NCI-H2029 treated with DMSO at 0.1 percent for 48 hours (cell line): ENCODE data around the gene CSNK1A1L.

Experiments used
- DNase-seq: peaks from one replicate; lab custom pipeline; 2025; lab: John Stamatoyannopoulos, UW

The CSNK1A1L gene

GRCh38 chr13:37106642-37107041, 1.2 kb upstream of the CSNK1A1L start:
- no peak for DNase-seq

- no peak for DNase-seq
Observed at GRCh38 chr13:37102896-37103295, 2.6 kb downstream of the CSNK1A1L start.

- no peak for DNase-seq
Observed at GRCh38 chr13:37101201-37101600, 4.3 kb downstream of the CSNK1A1L start.

GRCh38 chr13:37100731-37101130, 4.7 kb downstream of the CSNK1A1L start:
- DNase-seq = no peak

- DNase-seq = no peak
Observed at GRCh38 chr13:37097076-37097475, 8.4 kb downstream of the CSNK1A1L start.

- DNase-seq = no peak
Observed at GRCh38 chr13:37094840-37095239, 10.6 kb downstream of the CSNK1A1L start.

- DNase-seq = no peak
Observed at GRCh38 chr13:37094099-37094498, 11.4 kb downstream of the CSNK1A1L start.

- DNase-seq = no peak
Observed at GRCh38 chr13:37091835-37092234, 13.6 kb downstream of the CSNK1A1L start.

GRCh38 chr13:37090912-37091311, 14.6 kb downstream of the CSNK1A1L start:
- DNase-seq = no peak

GRCh38 chr13:37089495-37089894, 16.0 kb downstream of the CSNK1A1L start:
- no peak for DNase-seq

- DNase-seq = no peak
Observed at GRCh38 chr13:37087486-37087885, 18.0 kb downstream of the CSNK1A1L start.

GRCh38 chr13:37085606-37086005, 19.9 kb downstream of the CSNK1A1L start:
- no peak for DNase-seq

GRCh38 chr13:37076818-37077217, 28.6 kb downstream of the CSNK1A1L start:
- DNase-seq = no peak

- no peak for DNase-seq
Observed at GRCh38 chr13:37075164-37075563, 30.3 kb downstream of the CSNK1A1L start.

- no peak for DNase-seq
Observed at GRCh38 chr13:37074703-37075102, 30.8 kb downstream of the CSNK1A1L start.

GRCh38 chr13:37072024-37072423, 33.4 kb downstream of the CSNK1A1L start:
- no peak for DNase-seq

- no peak for DNase-seq
Observed at GRCh38 chr13:37070956-37071355, 34.5 kb downstream of the CSNK1A1L start.

GRCh38 chr13:37070145-37070695, 35.2 kb downstream of the CSNK1A1L start:
- no peak for DNase-seq

GRCh38 chr13:37069597-37070103, 35.8 kb downstream of the CSNK1A1L start:
- DNase-seq = no peak

GRCh38 chr13:37068962-37069361, 36.5 kb downstream of the CSNK1A1L start:
- no peak for DNase-seq

GRCh38 chr13:37067874-37068273, 37.6 kb downstream of the CSNK1A1L start:
- no peak for DNase-seq

- no peak for DNase-seq
Observed at GRCh38 chr13:37065890-37066526, 39.5 kb downstream of the CSNK1A1L start.

- no peak for DNase-seq
Observed at GRCh38 chr13:37059848-37060192, 45.6 kb downstream of the CSNK1A1L start.
